Uterus (tissue), 4 donors: ENCODE data around the gene DIDO1. TPM values are rescaled to one million over a fixed set of nuclear protein-coding genes. Genes with fewer than 3 reads are reported as not detected.
"Not testable (repeated sequence)": the region's sequence is repeated elsewhere in the genome, so short reads cannot be mapped to it uniquely, and the experiment has no call there.

Experiments used
- DNase-seq, 2 donors: peaks; one replicate each; pipeline ENCODE4 v3.0.0-alpha.2; 2019 to 2020
- H3K27ac ChIP-seq, 2 donors: fragments of 200-600 bp; sonication (generic); 1 replicate in 1 of 2; 2 replicates in 1 of 2; pipeline ENCODE4 v1.5.1; 2016 to 2018
- H3K27me3 ChIP-seq, 2 donors: fragments of 200-600 bp; sonication (generic); one replicate each; pipeline ENCODE4 v1.5.1; 2018 to 2019; ENCODE audit warnings: control low read depth in 1 of 2
- H3K36me3 ChIP-seq, 2 donors: fragments of 200-600 bp; sonication (generic); one replicate each; pipeline ENCODE4 v1.5.1; 2019; ENCODE audit warnings: control low read depth in 1 of 2
- H3K4me1 ChIP-seq, 2 donors: fragments of 200-600 bp; sonication (generic); one replicate each; pipeline ENCODE4 v1.5.1; 2018 to 2019; ENCODE audit warnings: control low read depth in 1 of 2
- H3K4me3 ChIP-seq, 2 donors: fragments of 200-600 bp; sonication (generic); 1 replicate in 1 of 2; 2 replicates in 1 of 2; pipeline ENCODE4 v1.5.1; 2018 to 2019; ENCODE audit warnings: mild to moderate bottlenecking in 1 of 2
- H3K9me3 ChIP-seq, 2 donors: fragments of 200-600 bp; sonication (generic); one replicate each; pipeline ENCODE4 v1.5.1; 2019; ENCODE audit warnings: control low read depth in 1 of 2
- POLR2A ChIP-seq, 2 donors: fragments of 450-650 bp; IDR thresholded peaks; one replicate each; pipeline ENCODE4 v1.6.1; 2016; ENCODE audit warnings: antibody characterized with exemption in 2 of 2, mild to moderate bottlenecking in 1 of 2, moderate library complexity in 1 of 2
- intact Hi-C: fragments of 100-400 bp; cut with DNase I; formaldehyde crosslinking; loops from one replicate; pipeline ENCODE4 v1.15.1; 2023; ENCODE audit warnings: low total_unique reads
- total RNA-seq, 4 donors: library from RNA; depleted of rRNA in 3 of 4; stranded (reverse); fragments of >200 nt in 3 of 4; gene quantifications; one replicate each; pipeline versions ENCODE4 v1.1.0 to v1.2.4, GENCODE V29; 2014 to 2023
- TF ChIP-seq, protein P1 (sequence below), 4 experiments: fragments of 200-600 bp in 2 of 4; fragments of 450-650 bp in 2 of 4; sonication (generic) in 2 of 4; IDR thresholded peaks; one replicate each; pipeline ENCODE4 v1.5.1; 2016 to 2019; ENCODE audit warnings: antibody characterized with exemption in 4 of 4, mild to moderate bottlenecking in 2 of 4, moderate library complexity in 1 of 4
- donor health status: DM: yes; HTN: yes; CAD: no.

DIDO1 gene
- total RNA-seq, 4 donors from 2014 or later: 20.9 to 92.8 (median 78.8) TPM

DNA sequence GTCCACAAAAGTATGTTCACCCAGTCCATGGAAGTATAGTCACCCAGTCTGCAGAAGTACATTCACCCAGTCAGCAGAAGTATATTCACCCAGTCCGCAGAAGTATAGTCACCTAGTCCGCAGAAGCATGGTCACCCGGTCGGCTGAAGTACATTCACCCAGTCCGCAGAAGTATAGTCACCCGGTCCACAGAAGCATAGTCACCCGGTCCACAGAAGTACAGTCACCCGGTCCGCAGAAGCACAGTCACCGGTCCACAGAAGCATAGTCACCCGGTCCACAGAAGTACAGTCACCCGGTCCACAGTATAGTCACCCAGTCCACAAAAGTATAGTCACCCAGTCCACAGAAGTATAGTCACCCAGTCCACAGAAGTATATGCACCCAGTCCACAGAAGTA, 73.5 kb downstream of the DIDO1 start:
- Histone ChIP-seq H3K27me3 (no peaks in the 10 kb centered on the region), H3K4me1 (no peaks in the 10 kb centered on the region), H3K27ac (no peak overlapping the region), H3K9me3 (no peaks in the 10 kb centered on the region), H3K4me3 (no peak overlapping the region), H3K36me3 (no peaks in the 10 kb centered on the region)
- TF ChIP-seq, protein P1, sequence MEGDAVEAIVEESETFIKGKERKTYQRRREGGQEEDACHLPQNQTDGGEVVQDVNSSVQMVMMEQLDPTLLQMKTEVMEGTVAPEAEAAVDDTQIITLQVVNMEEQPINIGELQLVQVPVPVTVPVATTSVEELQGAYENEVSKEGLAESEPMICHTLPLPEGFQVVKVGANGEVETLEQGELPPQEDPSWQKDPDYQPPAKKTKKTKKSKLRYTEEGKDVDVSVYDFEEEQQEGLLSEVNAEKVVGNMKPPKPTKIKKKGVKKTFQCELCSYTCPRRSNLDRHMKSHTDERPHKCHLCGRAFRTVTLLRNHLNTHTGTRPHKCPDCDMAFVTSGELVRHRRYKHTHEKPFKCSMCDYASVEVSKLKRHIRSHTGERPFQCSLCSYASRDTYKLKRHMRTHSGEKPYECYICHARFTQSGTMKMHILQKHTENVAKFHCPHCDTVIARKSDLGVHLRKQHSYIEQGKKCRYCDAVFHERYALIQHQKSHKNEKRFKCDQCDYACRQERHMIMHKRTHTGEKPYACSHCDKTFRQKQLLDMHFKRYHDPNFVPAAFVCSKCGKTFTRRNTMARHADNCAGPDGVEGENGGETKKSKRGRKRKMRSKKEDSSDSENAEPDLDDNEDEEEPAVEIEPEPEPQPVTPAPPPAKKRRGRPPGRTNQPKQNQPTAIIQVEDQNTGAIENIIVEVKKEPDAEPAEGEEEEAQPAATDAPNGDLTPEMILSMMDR (IDR thresholded peaks at IDR 0.05): no peak
- no peak for TF ChIP-seq POLR2A (IDR thresholded peaks at IDR 0.05)
- intact Hi-C loops: no loop called here
- no peak for DNase-seq

DNA sequence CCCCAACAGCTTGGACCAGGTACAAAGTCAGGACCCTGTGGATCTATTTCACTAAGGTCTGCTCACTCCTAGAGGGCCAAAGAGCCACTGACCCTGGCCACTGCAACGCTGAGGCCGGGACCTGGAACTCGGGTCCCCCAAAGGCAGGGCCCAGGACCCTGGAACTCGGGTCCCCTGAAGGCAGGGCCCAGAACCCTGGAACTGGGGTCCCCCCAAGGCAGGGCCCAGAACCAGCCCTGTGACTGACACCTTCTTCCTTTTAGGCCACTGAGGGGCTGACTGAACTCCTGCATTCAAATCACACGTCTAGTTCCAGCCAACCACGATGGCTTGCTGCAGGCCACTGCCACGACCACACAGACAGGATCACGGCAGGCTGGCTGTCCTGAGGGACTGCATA, 74.1 kb downstream of the DIDO1 start:
- Histone ChIP-seq H3K4me3 (no peak overlapping the region), H3K9me3 (no peaks in the 10 kb centered on the region), H3K4me1 (no peaks in the 10 kb centered on the region), H3K27me3 (no peaks in the 10 kb centered on the region), H3K36me3 (no peaks in the 10 kb centered on the region), H3K27ac (no peak overlapping the region)
- intact Hi-C loops: no loop called here
- TF ChIP-seq, protein P1 (IDR thresholded peaks at IDR 0.05): no peak
- no peak for TF ChIP-seq POLR2A (IDR thresholded peaks at IDR 0.05)
- DNase-seq: no peak

DNA sequence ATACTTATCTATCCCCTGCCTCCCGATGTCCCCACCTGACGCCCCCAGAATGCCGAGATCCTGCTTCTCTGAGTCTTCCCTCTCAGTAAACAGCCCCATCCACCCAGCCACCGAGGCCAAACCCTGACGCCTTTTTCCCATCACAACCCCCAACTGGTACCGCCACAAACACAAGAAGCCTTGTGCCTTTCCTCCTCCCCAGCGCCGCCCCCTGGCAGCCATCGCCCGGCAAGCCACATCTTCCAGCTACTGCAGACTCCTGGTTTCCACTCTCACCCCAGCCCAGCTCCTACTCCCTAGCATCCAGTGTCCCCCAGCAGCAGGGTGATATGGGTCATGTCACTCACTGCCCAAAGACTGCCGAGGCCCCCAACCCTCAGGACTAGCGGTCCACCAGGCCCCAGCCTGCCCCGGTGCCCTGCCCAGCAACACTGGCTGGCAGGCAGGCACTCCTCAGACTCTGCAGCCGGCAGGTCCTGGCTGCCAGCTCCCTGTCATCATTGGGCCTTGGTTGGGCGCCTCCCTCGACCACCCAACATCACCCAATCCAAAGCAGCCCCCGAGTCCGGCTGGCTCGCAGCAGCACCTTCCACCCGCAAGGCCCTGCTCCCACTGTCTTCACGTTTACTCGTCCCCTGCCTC, 75.9 kb downstream of the DIDO1 start:
- H3K9me3 ChIP-seq: no peaks in the 10 kb centered on the region
- TF ChIP-seq, protein P1 (IDR thresholded peaks at IDR 0.05): no peak
- no peak for TF ChIP-seq POLR2A (IDR thresholded peaks at IDR 0.05)
- no peaks in the 10 kb centered on the region for H3K27me3 ChIP-seq
- intact Hi-C loops: no loop called here
- no peak overlapping the region for H3K27ac ChIP-seq
- DNase-seq: no peak
- H3K36me3 ChIP-seq: no peaks in the 10 kb centered on the region
- H3K4me3 ChIP-seq: no peak overlapping the region
- H3K4me1 ChIP-seq: no peaks in the 10 kb centered on the region

DNA sequence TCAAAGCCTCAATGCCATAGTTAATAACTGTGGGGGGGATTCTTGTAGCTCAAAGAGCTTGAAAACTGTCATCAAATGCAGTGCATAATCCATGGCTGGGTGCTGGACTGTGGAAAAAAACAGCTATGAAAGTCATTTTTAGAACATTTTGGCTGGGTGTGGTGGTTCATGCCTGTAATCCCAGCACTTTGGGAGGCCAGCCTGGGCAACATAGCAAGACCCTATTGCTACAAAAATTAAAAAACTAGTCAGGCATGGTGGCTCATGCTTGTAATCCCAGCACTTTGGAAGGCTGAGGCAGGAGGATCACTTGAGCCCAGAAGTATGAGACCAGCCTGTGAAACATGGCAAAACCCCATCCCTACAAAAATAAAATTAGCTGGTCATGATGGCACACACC, 76.9 kb downstream of the DIDO1 start:
- no peak overlapping the region for H3K27ac ChIP-seq

DNA sequence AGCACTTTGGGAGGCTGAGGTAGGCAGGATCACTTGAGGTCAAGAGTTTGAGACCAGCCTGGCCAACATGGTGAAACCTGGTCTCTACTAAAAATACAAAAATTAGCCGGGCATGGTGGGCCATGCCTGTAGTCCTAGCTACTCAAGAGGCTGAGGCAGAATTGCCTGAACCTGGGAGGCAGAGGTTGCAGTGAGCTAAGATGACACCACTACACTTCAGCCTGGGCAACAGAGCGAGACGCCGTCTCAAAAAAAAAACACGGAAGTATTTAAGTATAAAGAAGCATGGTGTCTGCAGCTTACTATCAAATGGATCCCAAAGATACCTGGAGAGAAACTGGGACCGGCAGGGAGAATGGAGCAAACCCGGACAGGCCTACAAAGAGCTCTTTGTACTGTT, 77.4 kb downstream of the DIDO1 start:
- H3K27ac ChIP-seq, H3K36me3 ChIP-seq, H3K4me3 ChIP-seq, H3K9me3 ChIP-seq, H3K4me1 ChIP-seq, DNase-seq, intact Hi-C loops, H3K27me3 ChIP-seq: not testable (repeated sequence)

More for the DNA sequence above, 76.9 kb downstream of the DIDO1 start:
- intact Hi-C loops: no loop called here
- no peaks in the 10 kb centered on the region for H3K9me3 ChIP-seq
- no peaks in the 10 kb centered on the region for H3K4me1 ChIP-seq
- H3K27me3 ChIP-seq: no peaks in the 10 kb centered on the region
- no peaks in the 10 kb centered on the region for H3K36me3 ChIP-seq
- DNase-seq: no peak
- H3K4me3 ChIP-seq: no peak overlapping the region
- TF ChIP-seq, protein P1 (IDR thresholded peaks at IDR 0.05): no peak
- TF ChIP-seq POLR2A (IDR thresholded peaks at IDR 0.05): no peak
